ENCODE data around the gene GJD3.
A peak's percentile ranks its signal among the peaks of the same experiment; 100 is the strongest.

GJD3 gene

DNA sequence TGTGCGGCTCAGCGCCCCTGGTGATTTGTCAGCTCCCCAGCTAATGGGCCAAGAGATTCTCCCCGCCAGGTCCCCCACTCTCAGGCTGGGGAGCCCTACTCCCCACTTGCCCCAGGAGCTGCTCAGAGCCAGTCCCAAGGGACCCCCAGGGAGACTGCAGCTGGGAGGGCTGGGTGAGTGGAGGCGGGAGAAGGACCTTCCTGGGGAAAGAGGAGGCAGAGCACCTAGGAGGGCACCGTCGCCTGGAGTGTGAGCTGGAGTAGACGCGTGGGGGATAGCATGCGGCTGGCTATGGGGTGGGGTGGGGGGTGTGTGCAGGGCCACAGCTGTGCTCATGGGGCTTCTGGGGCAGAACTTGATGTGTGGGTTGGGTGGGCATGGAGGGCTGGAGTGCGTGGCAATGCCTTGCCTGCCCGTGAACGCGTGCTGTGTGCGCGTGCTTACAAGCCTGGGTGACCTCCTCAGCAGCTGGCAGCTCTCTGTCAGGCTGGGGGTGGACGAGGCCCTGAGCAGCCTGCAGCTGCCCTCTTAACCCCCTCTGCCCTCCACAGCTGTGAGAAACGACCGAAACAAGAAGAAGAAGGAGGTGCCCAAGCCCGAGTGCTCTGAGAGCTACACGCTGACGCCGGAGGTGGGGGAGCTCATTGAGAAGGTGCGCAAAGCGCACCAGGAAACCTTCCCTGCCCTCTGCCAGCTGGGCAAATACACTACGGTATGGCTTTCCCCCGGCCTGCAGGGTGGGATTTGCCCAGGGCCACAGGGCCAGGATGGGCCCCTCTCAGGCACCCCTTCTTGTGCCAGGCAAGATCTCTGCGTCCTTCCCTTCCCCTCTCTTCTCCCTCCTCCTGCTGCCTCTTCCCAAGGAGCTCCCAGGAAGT lies 12.9 kb downstream of the GJD3 start:
- DNase-seq: no peak

GRCh38 chr17:40350689-40351358 lies 13.7 kb downstream of the GJD3 start:
- no peak for DNase-seq

DNA sequence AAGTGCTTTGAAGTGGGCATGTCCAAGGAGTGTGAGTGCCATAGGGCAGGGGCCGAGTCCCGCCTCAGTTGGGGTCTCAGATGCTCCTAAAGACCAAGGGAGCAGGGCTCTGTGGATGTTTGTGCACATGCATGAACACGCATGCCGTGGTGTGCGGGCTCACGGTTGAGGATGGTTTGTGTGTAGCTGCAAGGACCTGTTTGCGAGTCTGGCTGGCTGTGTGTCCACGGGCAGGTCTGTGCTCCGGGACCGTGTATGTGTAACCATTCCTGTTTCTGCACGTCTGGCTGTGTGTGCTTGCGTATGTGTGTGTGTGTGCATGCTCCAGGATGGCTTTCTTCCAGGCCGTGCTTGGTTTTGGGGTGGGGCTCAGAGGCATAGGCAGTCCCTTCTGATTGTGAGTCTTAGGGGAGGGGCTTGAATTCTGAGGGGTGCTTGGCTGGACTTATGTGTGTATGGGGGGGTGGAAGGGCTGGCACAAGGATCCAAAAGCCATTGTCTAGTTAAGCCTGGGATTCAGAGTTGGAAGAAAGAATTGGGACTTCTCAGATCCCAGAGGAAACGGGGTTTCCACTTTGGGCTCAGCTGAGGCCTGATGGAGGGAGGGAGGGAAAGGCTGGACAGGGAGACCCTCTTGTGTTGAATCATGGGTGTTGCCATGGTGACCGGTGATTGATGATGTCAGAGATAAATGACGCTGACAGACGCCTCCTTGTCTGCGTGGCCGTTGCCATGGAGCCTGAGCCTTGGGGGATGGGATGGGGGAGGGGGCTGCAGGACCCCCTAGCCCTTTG lies 14.4 kb downstream of the GJD3 start:
- no peak for DNase-seq

DNA sequence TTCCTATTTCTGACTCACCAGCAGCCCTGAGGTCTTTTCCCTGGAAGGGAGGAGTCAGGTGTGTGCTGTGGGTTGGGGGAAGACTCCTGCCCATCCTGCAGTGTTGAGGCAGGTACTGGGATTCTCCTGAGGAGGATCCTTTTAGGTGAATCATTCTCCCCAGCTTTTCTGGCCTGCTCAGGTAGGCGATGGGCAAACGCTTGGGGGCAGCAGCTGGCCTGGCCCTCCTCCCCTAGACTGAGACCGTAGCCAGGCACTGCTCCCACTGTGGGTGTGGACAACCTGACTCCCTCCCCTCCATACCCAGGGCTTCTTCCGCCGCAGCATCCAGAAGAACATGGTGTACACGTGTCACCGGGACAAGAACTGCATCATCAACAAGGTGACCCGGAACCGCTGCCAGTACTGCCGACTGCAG lies 15.1 kb downstream of the GJD3 start:
- DNase-seq: no peak

DNA sequence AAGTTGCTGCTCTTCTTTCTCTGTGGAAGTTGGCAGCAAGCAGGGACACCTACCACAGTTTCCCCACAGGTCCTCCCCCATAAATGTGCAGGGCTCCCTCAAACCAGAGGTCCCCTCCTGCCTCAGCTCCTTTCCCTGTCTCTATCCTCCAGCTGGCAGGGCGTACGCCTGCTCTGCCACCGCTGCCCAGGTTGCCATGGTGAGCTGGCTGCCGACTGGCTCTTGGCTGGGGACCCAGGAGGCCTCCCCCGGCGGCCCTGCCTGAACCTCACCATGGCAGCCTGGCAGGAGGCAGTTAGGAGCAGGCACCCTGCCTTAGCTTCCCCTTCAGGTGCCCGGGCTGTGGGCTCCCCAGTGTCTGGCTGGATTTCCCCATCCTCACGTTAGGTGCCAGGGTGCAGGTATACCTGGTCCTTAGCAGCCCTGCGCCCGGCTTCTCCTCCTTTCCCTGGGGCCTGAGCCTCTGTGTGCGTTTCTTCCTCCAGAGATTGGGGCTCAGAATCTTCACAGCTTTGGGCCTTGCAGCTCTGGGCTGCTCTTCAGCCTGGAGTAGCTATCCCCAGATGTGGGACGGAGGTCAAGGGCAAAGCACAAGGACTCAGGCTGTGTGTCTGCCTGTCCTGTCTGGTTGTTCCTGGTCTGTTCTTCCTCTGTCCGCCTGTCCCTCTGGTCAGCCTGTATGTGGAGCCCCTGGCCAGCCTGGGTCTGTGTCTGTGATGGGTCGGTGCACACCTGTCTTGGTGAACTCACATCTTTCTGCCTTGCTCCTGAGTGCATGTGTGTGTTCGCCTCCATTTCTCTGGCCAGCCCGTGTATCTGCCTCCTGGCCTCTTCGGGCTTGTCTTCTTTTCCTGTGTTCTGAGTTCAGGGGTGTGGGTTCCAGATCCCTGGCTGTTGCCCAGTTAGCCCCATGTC lies 15.7 kb downstream of the GJD3 start:
- DNase-seq: no peak

DNA sequence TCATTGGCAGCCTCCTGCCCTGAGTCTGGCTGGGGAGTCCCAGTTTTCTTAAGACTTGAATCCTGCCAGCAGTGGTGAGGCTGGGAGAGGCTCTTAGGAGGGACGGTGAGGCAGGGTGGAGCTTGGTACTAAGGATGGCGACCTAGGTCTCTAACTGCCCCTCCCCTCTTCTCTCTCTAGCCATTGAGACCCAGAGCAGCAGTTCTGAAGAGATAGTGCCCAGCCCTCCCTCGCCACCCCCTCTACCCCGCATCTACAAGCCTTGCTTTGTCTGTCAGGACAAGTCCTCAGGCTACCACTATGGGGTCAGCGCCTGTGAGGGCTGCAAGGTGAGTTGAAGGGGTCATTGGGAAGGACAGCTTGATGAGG lies 16.4 kb downstream of the GJD3 start:
- no peak for DNase-seq

GRCh38 chr17:40347319-40348135 lies 17.0 kb downstream of the GJD3 start:
- DNase-seq: no peak

- DNase-seq: no peak
Measured at GRCh38 chr17:40346765-40347158, 17.8 kb downstream of the GJD3 start.

- DNase-seq: no peak
Measured at GRCh38 chr17:40345994-40346764, 18.4 kb downstream of the GJD3 start.

DNA sequence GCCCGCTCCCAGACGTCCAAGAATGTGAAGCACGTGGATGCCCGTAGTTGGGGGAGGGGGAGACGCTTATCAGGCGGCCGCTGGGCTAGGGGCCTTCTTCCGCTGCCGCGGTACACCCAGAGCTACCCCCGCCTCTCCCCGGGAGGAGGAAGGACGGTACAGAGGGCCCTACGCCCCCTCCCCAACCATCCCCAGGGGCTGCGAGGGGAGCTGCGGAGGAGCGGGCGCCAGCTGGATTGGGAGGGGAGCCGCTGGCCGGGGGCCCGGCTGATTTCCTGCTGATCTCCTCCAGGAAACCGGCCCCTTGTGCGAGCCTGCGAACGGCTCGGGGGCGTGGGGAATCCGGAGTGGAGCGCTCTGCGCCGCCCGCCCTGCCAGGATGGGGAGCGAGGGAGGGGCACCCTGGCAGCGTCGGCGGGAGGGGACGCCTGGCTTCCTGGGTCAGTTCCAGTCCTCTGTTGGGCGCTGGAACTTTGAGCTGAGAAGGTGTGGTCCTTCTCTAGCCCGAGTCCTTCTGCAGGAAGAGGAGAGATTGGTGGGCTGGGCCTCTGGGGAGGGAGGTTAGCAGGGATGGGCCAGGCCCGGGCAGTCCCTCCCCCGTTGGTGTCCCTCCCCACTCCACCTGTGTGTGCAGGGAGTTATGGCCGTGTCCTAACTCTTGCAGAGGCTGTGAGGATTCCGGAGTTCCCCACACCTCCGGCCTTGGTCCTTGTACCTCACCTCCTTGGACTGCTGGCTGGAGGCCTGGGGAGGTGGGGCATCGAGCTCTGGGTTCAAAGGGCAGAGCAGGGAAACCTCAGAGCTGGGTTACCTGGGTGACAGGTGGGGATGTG lies 19.2 kb downstream of the GJD3 start:
- no peak for DNase-seq

DNA sequence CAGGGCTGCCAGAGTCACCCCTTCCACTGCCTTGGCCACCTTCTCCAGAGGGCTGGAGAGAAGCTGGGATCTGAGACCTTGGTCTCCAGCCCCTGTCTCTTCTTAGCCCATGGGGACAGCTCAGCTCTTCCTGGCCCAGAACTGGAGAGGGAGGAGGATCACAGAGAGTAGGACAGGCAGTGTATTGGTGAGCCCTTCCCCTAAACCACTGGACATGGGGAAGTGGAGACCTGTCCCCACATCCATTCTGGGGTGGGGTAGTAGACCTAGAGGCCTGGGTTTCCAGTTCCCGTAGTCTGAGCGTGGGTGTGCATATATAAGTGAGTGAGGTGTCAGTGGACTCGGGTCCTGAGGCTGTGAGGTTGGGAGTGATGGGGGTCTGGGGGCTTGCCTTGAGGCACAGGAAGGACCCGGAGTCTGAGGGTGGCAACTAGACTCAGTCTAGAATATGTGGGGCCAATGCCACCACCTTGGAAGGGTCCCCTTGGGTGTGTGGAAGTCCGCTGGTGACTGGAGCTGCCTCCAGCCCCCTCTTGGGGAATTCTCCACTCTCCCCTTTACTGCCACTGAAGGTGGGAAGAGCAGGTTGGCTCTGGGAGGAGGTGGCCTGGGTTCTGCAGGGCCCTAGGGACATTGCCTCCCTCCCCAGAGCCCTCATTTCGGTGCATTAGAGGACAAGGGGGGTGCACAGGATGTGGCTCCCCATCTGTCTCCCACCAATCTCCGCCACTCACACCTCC lies 19.9 kb downstream of the GJD3 start:
- no peak for DNase-seq

DNA sequence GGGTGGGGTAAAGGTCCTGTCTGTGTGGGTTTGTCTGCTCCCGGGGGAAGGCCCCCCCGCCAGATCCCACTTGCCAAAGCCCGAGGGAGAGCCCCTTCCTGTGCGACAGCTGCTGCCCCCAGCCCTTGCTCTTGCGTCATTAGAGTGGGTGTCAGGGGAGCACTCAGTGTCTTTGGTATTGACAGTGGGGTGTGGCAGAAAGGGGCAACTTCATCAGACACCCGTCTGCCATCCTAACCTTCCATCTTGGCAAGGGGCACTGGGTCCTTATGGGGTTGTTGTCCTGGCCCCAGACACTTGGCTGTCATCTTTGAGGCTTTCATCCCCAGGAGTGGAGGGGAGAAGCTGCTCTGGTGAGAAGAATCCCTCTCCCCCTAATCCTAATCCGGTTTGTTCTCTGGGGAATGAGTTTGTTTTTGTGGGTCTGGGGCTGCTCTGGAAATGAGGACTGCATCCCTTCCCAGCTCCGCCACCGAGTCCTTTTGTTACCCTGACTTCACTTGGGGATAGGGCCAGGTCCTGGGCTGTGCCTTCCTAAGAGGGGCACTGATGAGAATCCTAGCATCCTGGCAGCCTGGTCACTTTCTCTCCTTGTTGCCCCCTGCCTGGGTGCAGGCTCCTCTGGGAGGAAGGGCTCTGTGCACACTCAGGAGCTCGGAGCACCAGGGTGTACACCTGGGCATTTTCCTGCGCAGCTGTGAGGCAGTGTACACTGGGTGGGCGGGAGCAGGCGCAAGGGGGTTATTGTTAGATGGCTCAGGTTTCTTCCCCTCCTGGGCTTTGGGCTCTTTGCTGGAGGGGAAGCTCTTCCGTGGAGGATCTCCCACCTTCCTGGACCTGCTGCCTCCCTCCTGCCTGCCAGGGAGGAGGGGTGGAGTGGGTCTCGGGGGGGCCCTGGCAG lies 21.1 kb downstream of the GJD3 start:
- DNase-seq: no peak

DNA sequence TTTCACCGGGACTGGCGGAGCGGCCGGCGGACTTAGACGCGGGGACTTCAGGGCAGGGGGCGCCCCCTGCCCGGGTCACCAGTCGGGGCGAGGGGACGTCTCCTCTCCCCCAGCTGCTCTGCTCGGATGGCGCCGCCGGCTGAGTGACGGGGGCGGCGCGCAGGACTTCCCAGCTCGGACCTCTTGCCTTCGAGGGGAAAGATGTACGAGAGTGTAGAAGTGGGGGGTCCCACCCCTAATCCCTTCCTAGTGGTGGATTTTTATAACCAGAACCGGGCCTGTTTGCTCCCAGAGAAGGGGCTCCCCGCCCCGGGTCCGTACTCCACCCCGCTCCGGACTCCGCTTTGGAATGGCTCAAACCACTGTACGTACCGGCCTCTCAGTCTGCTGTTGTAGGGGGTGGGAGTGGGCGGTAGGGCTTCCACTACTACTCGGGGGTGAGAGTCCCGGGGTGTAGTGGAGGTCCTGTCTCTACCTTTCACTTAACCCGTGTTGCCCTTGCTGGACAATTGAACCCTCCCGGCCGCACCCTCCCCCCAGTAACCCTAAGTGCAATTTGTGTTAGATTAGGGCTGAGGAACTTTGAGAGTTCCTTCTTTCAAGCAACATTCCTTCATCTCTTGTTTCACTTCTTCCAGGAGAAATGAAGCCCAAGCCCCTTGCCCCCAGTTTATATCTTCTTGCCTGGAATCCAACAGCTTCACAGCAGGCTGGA lies 21.9 kb downstream of the GJD3 start:
- DNase-seq: no peak

DNA sequence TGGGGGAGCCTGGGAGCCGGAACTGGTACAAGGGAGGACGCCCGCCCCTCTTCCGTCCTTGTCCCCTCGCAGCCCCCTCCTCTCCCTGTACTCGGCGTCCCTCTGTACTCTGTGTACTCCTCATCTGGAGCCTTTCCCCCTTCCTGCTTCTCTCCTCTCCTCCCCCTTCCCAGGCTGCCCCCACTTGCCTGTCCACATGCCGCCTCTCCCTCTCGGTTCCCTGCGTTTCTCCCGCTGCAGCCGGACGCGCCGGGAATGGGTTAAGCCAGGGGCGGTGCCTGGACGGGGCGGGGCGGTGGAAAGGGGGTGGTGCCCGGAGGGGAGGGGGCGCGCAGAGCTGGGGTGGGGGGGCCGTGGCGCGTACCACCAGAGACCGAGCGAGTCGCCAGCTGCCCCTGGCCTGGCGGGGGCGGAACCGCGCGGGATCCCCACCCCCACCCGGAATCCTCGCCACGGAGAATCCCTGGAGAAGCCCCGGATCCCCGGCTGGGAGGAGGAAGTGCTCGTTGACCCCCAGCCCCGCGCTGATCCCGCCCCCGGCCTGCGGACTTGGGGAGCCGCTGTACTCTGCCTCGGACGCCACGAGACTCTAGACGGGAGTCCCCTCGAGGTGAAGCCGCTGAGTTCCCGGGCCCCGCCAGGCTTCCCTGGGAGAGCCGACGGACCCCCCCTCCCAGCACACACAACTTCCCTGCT lies 22.6 kb downstream of the GJD3 start:
- no peak for DNase-seq

- DNase-seq: peak; percentile 69 to 76
Measured at GRCh38 chr17:40340880-40341807, 23.4 kb downstream of the GJD3 start.

- no peak for DNase-seq
Measured at GRCh38 chr17:40340327-40340726, 24.2 kb downstream of the GJD3 start.
